Activated CD4-positive, alpha-beta memory T cell treated with anti-CD3 and anti-CD28 coated beads, Interleukin-2, amount 10 ng/mL, durations not matched to agents 7 days and 5 days (primary cell): ENCODE results near the gene SPTSSA. TPM values are rescaled to one million over a fixed set of nuclear protein-coding genes. Genes with fewer than 3 reads are reported as not detected.
"Not testable (repeated sequence)": the region's sequence is repeated elsewhere in the genome, so short reads cannot be mapped to it uniquely, and the experiment has no call there.

Experiments
- CTCF ChIA-PET: fragments of 350-600 bp; sonication (Branson Sonifier 250); formaldehyde crosslinking; loops from one replicate; lab custom pipeline; 2021; ENCODE audit warnings: antibody characterized with exemption, inconsistent platforms; lab: Charles Lee
- POLR2A ChIA-PET: fragments of 350-600 bp; sonication (Branson Sonifier 250); formaldehyde crosslinking; loops from one replicate; lab custom pipeline; 2021; ENCODE audit warnings: antibody characterized with exemption; lab: Charles Lee
- DNase-seq: peaks from one replicate; pipeline ENCODE4 v3.0.0-alpha.2; 2020
- H3K27ac Mint-ChIP-seq: one replicate; pipeline ENCODE4 v1.8.0; 2021; ENCODE audit warnings: mild to moderate bottlenecking, mixed read lengths
- H3K27me3 Mint-ChIP-seq: one replicate; pipeline ENCODE4 v1.8.0; 2021; ENCODE audit warnings: mixed read lengths
- H3K36me3 Mint-ChIP-seq: one replicate; pipeline ENCODE4 v1.8.0; 2021; ENCODE audit warnings: low read depth, mixed read lengths
- H3K4me1 Mint-ChIP-seq: one replicate; pipeline ENCODE4 v1.8.0; 2021; ENCODE audit warnings: mixed read lengths
- H3K4me3 Mint-ChIP-seq: one replicate; pipeline ENCODE4 v1.8.0; 2021; ENCODE audit warnings: mild to moderate bottlenecking, mixed read lengths
- H3K9me3 Mint-ChIP-seq: one replicate; pipeline ENCODE4 v1.8.0; 2021; ENCODE audit warnings: mixed read lengths
- total RNA-seq, 2 experiments: library from RNA; stranded (reverse); gene quantifications; one replicate each; pipeline ENCODE4 v1.2.3, GENCODE V29; 2021

Gene SPTSSA
- total RNA-seq, 2 experiments from 2014 or later, result 12.8 to 14.0 TPM

DNA sequence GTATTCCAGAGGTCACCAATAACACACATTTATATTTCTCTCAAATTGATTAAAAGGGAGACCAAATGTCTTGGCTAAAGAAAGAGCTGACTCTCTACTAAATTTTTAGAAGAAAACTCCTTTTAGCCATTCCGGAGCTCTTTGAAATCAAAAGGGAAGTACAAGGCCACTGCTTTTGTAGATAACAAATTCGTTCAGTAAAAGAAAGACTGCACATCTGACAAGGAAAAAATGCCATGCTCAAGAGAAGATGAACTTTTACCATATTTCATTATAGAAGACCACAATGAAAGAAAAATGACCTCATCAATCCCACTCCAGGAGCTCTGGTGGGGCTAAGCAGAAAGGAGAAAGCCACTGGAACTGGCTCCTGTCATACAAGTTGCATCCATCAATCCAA, 57.6 kb downstream of the SPTSSA start:
- H3K36me3 Mint-ChIP-seq, result no peaks in the 10 kb centered on the region
- CTCF ChIA-PET, result no interaction called here
- POLR2A ChIA-PET, result no interaction called here

DNA sequence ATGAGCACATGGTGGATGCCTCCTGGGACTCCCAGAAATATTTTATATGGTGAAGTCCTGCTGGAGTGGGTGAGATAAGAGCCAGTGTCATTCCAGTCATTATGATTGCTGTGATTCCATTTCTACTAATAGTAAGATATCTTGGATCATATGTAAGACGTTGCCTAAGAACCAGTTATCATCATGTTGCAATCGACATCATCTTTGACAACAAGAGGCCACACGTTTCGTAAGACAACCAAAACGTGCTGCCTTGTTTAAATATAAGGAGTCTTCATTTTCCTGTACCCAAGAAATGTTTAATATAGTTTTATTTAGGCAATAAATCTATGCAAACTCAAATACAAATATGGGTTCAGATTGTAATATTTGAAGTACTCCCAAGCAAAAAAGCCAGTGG, 58.4 kb downstream of the SPTSSA start:
- Mint-ChIP-seq H3K27me3 (peaks cover 6% of the 10 kb centered on the region), H3K27ac (no peak overlapping the region), H3K36me3 (no peaks in the 10 kb centered on the region), H3K4me1 (no peaks in the 10 kb centered on the region), H3K9me3 (no peaks in the 10 kb centered on the region), H3K4me3 (no peak overlapping the region)
- POLR2A ChIA-PET, result no interaction called here
- DNase-seq, result no peak
- CTCF ChIA-PET, result no interaction called here

More for the DNA sequence above, 57.6 kb downstream of the SPTSSA start:
- Mint-ChIP-seq H3K27me3 (peaks cover 6% of the 10 kb centered on the region), H3K9me3 (no peaks in the 10 kb centered on the region), H3K4me1 (no peaks in the 10 kb centered on the region), H3K27ac (no peak overlapping the region), H3K4me3 (no peak overlapping the region)
- no peak for DNase-seq

DNA sequence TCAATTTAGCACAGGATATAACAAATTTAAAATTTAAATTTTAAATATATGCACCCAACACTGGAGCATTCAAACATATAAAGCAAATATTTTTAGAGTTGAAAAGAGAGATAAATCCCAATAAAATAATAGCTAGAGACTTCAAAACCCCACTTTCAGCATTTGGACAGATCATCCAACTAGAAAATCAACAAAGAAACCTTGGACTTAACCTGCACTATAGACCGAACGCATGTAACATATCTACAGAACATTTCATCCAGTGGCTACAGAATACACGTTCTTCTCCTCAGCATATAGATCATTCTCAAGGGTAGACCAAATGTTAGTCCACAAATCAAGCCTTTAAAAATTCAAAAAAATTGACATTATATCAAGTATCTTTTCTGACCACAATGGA, 64.0 kb downstream of the SPTSSA start:
- H3K36me3 Mint-ChIP-seq, result no peaks in the 10 kb centered on the region

DNA sequence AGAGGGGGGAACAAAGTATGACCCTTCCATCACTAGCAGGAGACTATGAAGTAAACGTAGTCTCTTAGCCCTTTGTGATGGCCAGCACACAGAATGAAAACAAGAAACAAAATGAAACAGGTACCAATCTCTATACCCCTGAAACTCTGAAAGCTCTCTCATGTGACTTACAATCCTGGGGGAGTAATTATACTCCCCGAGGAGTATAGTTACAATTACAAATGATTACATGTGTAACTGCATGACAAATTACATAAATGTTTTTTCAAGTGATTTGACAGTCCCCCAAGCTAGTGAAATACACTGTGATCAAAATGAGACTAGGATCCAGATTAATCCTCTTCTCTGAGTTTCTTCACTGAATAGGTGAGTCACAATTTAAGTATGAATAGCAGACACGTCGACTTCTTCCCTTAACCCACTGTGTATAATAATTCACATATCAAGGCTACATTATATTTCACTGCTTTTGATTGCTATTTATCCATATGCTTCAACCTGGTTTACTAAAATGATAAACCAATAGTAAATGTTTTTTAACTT, 74.0 kb downstream of the SPTSSA start:
- H3K9me3 Mint-ChIP-seq, result peaks cover 2% of the 10 kb centered on the region
- H3K27me3 Mint-ChIP-seq, result peaks cover 3% of the 10 kb centered on the region
- ChIA-PET POLR2A (no interaction called here), CTCF (no interaction called here)
- H3K4me1 Mint-ChIP-seq, result no peaks in the 10 kb centered on the region
- no peak overlapping the region for H3K27ac Mint-ChIP-seq
- DNase-seq, result no peak
- no peaks in the 10 kb centered on the region for H3K36me3 Mint-ChIP-seq
- no peak overlapping the region for H3K4me3 Mint-ChIP-seq

More for the DNA sequence above, 64.0 kb downstream of the SPTSSA start:
- H3K9me3 Mint-ChIP-seq, result no peaks in the 10 kb centered on the region
- CTCF ChIA-PET, result no interaction called here
- H3K4me3 Mint-ChIP-seq, result no peak overlapping the region
- no peak overlapping the region for H3K27ac Mint-ChIP-seq
- POLR2A ChIA-PET, result no interaction called here
- no peak for DNase-seq
- H3K4me1 Mint-ChIP-seq, result no peaks in the 10 kb centered on the region
- peaks cover 8% of the 10 kb centered on the region for H3K27me3 Mint-ChIP-seq

DNA sequence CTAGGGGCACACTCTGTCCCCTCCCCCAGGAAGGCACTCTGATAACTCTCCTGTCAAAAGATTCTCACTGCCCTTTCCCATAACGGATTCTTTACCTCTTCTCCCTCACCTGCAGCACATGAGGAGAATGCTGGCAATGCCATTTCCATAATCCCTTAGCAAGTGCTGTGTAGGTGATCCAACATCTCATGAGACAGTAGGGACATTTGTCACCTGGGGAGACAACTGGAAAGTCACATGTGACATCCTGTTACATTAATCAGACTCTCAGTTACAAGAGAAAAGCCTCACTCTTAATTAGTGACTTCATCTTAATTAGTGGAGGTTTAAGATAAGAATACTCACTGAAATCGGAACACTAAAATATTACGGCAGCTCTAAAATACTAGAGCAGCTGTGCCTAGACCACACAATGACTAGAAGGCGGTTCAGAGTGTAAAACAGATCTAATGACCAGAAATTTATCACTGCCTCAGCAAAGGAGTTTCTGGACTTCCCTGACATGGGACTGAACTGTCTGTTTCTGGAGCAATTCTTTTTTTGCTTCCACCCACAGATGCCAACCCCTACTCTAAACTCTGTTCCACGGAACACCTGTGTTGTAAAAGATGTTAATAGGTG, 75.1 kb downstream of the SPTSSA start:
- H3K36me3 Mint-ChIP-seq, result no peaks in the 10 kb centered on the region
- POLR2A ChIA-PET, result no interaction called here
- H3K9me3 Mint-ChIP-seq, result peaks cover 2% of the 10 kb centered on the region
- peaks cover 3% of the 10 kb centered on the region for H3K27me3 Mint-ChIP-seq
- H3K4me1 Mint-ChIP-seq, result no peaks in the 10 kb centered on the region
- no peak for DNase-seq
- CTCF ChIA-PET, result no interaction called here
- no peak overlapping the region for H3K27ac Mint-ChIP-seq
- H3K4me3 Mint-ChIP-seq, result no peak overlapping the region

DNA sequence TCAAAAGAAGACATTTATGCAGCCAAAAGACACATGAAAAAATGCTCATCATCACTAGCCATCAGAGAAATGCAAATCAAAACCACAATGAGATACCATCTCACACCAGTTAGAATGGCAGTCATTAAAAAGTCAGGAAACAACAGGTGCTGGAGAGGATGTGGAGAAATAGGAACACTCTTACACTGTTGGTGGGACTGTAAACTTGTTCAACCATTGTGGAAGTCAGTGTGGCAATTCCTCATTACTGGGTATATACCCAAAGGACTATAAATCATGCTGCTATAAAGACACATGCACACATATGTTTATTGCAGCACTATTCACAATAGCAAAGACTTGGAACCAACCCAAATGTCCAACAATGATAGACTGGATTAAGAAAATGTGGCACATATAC, 76.2 kb downstream of the SPTSSA start:
- H3K27ac Mint-ChIP-seq, H3K27me3 Mint-ChIP-seq, H3K4me1 Mint-ChIP-seq, H3K9me3 Mint-ChIP-seq, POLR2A ChIA-PET, CTCF ChIA-PET, DNase-seq, H3K36me3 Mint-ChIP-seq, H3K4me3 Mint-ChIP-seq: not testable (repeated sequence)

DNA sequence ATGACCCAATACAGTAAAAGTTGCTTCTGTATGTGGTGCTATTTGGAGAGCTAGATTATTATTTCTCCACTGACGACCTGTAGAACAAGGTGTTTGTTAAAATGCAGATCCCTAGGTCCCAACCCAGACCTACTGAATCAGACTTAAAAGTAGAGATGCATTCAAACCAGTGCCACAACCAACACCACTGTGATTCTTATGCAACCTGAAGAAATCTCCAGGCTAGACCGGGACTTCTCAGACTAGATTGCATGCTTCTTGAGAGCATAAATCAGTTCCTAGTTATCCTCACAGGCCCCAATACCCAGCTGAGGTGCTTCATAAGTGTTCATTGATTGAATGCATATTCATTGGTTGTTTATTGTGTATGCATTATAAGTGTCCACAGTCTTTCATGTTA, 78.2 kb downstream of the SPTSSA start:
- no peaks in the 10 kb centered on the region for H3K4me1 Mint-ChIP-seq
- peaks cover 2% of the 10 kb centered on the region for H3K9me3 Mint-ChIP-seq
- H3K27ac Mint-ChIP-seq, result no peak overlapping the region
- ChIA-PET CTCF (interaction anchor here (1.0 kb wide), 1 partner anchor 61 kb away, joined by 3 read pairs; no protein-coding TSS in a partner anchor), POLR2A (no interaction called here)
- no peaks in the 10 kb centered on the region for H3K36me3 Mint-ChIP-seq
- H3K27me3 Mint-ChIP-seq, result peaks cover 3% of the 10 kb centered on the region
- no peak overlapping the region for H3K4me3 Mint-ChIP-seq
- DNase-seq, result no peak

Other genes with a start within 250 kb of the SPTSSA start
- 10 to 100 TPM; 34.9 to 38.6 TPM for gene EAPP, start 77.5 kb upstream of the SPTSSA start, total RNA-seq
- gene SNX6, start 167.9 kb upstream of the SPTSSA start, total RNA-seq, result 100 to 1,000 TPM; 112 to 117 TPM